Endothelial cell of umbilical vein (primary cell): ENCODE results near the gene HOXA4. TPM values are rescaled to one million over a fixed set of nuclear protein-coding genes. Genes with fewer than 3 reads are reported as not detected.

Experiments
- BruUV-seq: library from RNA; stranded (reverse); fragments of 400-500 nt; replicated peaks from 2 replicates; lab custom pipeline; 2021; lab: Mats Ljungman, UMichigan
- CTCF ChIA-PET: fragments of 300-600, 350-600 bp; sonication (Branson Sonifier 250); formaldehyde crosslinking; loops from one replicate; lab custom pipeline; 2021; ENCODE audit warnings: antibody characterized with exemption, inconsistent platforms; lab: Charles Lee
- POLR2A ChIA-PET: fragments of 300-600, 350-600 bp; sonication (Branson Sonifier 250); formaldehyde crosslinking; loops from one replicate; lab custom pipeline; 2021; ENCODE audit warnings: antibody characterized with exemption, inconsistent platforms; lab: Charles Lee
- DNase-seq: peaks from one replicate; pipeline ENCODE4 v3.0.0-alpha.2; 2011; ENCODE audit warnings: low read depth, low spot score
- FAIRE-seq: peaks from 2 replicates; lab custom pipeline; 2011; peaks lifted over from hg19 to GRCh38; lab: Jason Lieb, UNC
- H2AFZ ChIP-seq: 2 replicates; pipeline ENCODE4 v1.6.0; 2012; ENCODE audit warnings: low read depth, low read length, control low read depth, inconsistent platforms
- H3K27ac ChIP-seq: 2 replicates; pipeline ENCODE4 v1.5.1; 2011; ENCODE audit warnings: low read depth, mild to moderate bottlenecking, control low read depth, low read length, moderate library complexity; ENCODE audit not compliant: insufficient read depth
- H3K27me3 ChIP-seq, 2 experiments: 2 replicates each; pipeline versions ENCODE4 v1.6.0 to v1.6.1; 2011; ENCODE audit warnings: low read length in 2 of 2, mixed read lengths in 1 of 2; ENCODE audit not compliant: control insufficient read depth in 2 of 2, insufficient read depth in 2 of 2
- H3K36me3 ChIP-seq, 2 experiments: 2 replicates in 1 of 2; 3 replicates in 1 of 2; pipeline ENCODE4 v1.5.1; 2011; ENCODE audit warnings: low read length in 2 of 2, mild to moderate bottlenecking in 1 of 2, moderate library complexity in 1 of 2; ENCODE audit not compliant: control insufficient read depth in 2 of 2, insufficient read depth in 2 of 2; ENCODE audit errors: extremely low read depth in 1 of 2
- H3K4me1 ChIP-seq: 3 replicates; pipeline ENCODE4 v1.5.1; 2011; ENCODE audit warnings: mild to moderate bottlenecking, low read length; ENCODE audit not compliant: control insufficient read depth, insufficient read depth; ENCODE audit errors: extremely low read depth
- H3K4me2 ChIP-seq: 2 replicates; pipeline ENCODE4 v1.6.1; 2011; ENCODE audit warnings: low read length, control low read depth, mixed read lengths; ENCODE audit not compliant: insufficient read depth
- H3K4me3 ChIP-seq, 3 experiments: fragments of 200-600 bp in 1 of 3; sonication (generic), shearing (Covaris generic) in 1 of 3; replicated peaks in 1 of 3; 2 replicates each; pipeline ENCODE4 v1.5.1; 2011 to 2016; ENCODE audit warnings: control low read depth in 3 of 3, low read length in 3 of 3, mild to moderate bottlenecking in 2 of 3, inconsistent platforms in 1 of 3, low read depth in 1 of 3, moderate library complexity in 1 of 3; ENCODE audit not compliant: insufficient read depth in 1 of 3
- H3K79me2 ChIP-seq: 2 replicates; pipeline ENCODE4 v1.6.0; 2012; ENCODE audit warnings: low read length, inconsistent platforms; ENCODE audit not compliant: control insufficient read depth, insufficient read depth
- H3K9ac ChIP-seq: replicated peaks from 2 replicates; pipeline ENCODE3; 2011; ENCODE audit warnings: low read length, control low read depth; ENCODE audit not compliant: insufficient read depth; ENCODE audit errors: extremely low read depth
- H3K9me1 ChIP-seq: replicated peaks from 3 replicates; pipeline ENCODE4 v1.6.0; 2011; ENCODE audit warnings: mild to moderate bottlenecking, low read length; ENCODE audit not compliant: control insufficient read depth, insufficient read depth; ENCODE audit errors: extremely low read depth
- H3K9me3 ChIP-seq: replicated peaks from 2 replicates; pipeline ENCODE4 v1.5.1; 2012; ENCODE audit warnings: low read length, inconsistent platforms; ENCODE audit not compliant: control insufficient read depth, insufficient read depth
- H4K20me1 ChIP-seq: replicated peaks from 2 replicates; pipeline ENCODE3; 2011; ENCODE audit warnings: mild to moderate bottlenecking, low read length; ENCODE audit not compliant: control insufficient read depth, insufficient read depth; ENCODE audit errors: extremely low read depth
- EZH2 ChIP-seq: IDR thresholded peaks from 2 replicates; pipeline ENCODE4 v1.6.1; 2012; ENCODE audit warnings: borderline replicate concordance, low read depth, mild to moderate bottlenecking, moderate library complexity, low read length, inconsistent platforms; ENCODE audit not compliant: severe bottlenecking
- FOS ChIP-seq: IDR thresholded peaks from 2 replicates; pipeline ENCODE4 v1.6.1; 2011; ENCODE audit warnings: mild to moderate bottlenecking, low read length, moderate library complexity, borderline replicate concordance; ENCODE audit not compliant: insufficient read depth
- GATA2 ChIP-seq: IDR thresholded peaks from 2 replicates; pipeline ENCODE4 v1.7.0; 2011; ENCODE audit warnings: low read depth, mild to moderate bottlenecking, moderate library complexity, mixed read lengths, low read length; ENCODE audit not compliant: insufficient read length, insufficient read depth
- JUN ChIP-seq: IDR thresholded peaks from 2 replicates; pipeline ENCODE4 v1.6.1; 2011; ENCODE audit warnings: borderline replicate concordance, low read depth; ENCODE audit not compliant: insufficient read length, insufficient read depth
- MYC ChIP-seq: IDR thresholded peaks from one replicate; pipeline ENCODE4 v1.6.1; 2011; ENCODE audit warnings: mild to moderate bottlenecking, low read depth, low read length
- POLR2A ChIP-seq: IDR thresholded peaks from 2 replicates; pipeline ENCODE4 v1.6.1; 2012; ENCODE audit warnings: low read depth, mild to moderate bottlenecking, control low read depth, low read length
- POLR2AphosphoS5 ChIP-seq: IDR thresholded peaks from 2 replicates; pipeline ENCODE4 v1.6.1; 2012; ENCODE audit warnings: low read depth, mild to moderate bottlenecking, control low read depth, low read length, moderate library complexity; ENCODE audit not compliant: insufficient read depth
- dilution Hi-C: fragments of 300-500 bp; cut with MboI; formaldehyde crosslinking; loops from one replicate; pipeline ENCODE4 v1.15.0; 2019; ENCODE audit warnings: low sequenced_read_pairs; ENCODE audit not compliant: extremely low pct_ligation_motif_present
- intact Hi-C: fragments of 100-400 bp; cut with micrococcal nuclease; formaldehyde crosslinking; loops from one replicate; pipeline ENCODE4 v1.10.0; 2022
- polyA plus RNA-seq, 4 experiments: library from polyadenylated mRNA; depleted of rRNA in 3 of 4; stranded (reverse) in 3 of 4; unstranded in 1 of 4; fragments of >200 nt; gene quantifications; 2 replicates each; pipeline versions ENCODE4 v1.2.1 to v1.2.3, GENCODE V29; 2011 to 2012; ENCODE audit warnings: missing spikeins in 1 of 4
- total RNA-seq: library from RNA; stranded (reverse); gene quantifications from 2 replicates; pipeline ENCODE4 v1.2.3, GENCODE V29; 2021
- TF ChIP-seq, protein P1 (sequence below), 2 donors: IDR thresholded peaks; 1 replicate in 1 of 2; 2 replicates in 1 of 2; pipeline ENCODE4 v1.5.1; 2011; ENCODE audit warnings: low read length in 2 of 2, mild to moderate bottlenecking in 2 of 2, moderate library complexity in 2 of 2, control low read depth in 1 of 2, inconsistent platforms in 1 of 2, low read depth in 1 of 2; ENCODE audit not compliant: insufficient read depth in 1 of 2; ENCODE audit errors: extremely low read depth in 1 of 2

The HOXA4 gene
- total and polyA plus RNA-seq, 2 donors (not counting 3 experiments of a cell fraction or from before 2014, with no cell fraction given): 4.9 to 8.1 TPM

DNA sequence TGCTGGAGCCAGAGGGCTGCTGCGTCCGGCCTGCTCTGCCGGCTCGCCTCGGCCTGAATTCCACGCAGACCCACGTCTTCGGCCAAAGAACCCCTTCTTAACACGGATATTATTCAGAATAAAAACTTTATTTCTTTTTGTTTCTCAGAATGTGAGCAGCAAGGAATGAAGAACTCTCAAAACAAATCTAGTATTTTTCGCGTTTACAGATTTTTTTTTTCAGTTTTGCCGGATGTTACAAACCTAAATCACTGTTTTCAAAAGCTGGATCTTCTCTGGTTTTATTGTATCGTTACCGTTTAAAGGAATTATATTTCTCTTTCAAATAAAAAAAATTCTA is 23.7 kb downstream of the HOXA4 start:
- Histone ChIP-seq H3K9me3 (no peaks in the 10 kb centered on the region), H3K79me2 (peaks cover 77% of the 10 kb centered on the region), H2AFZ (no peak overlapping the region), H3K36me3 (peaks cover 0 to 5% of the 10 kb centered on the region in 2 experiments), H3K4me1 (peaks cover 95% of the 10 kb centered on the region), H4K20me1 (no peaks in the 10 kb centered on the region), H3K4me2 (peak overlapping the region; percentile 73), H3K9ac (peak overlapping the region; percentile 69), H3K27me3 (no peaks in the 10 kb centered on the region), H3K4me3 (peak overlapping the region; percentile 6 to 32 (median 32)), H3K27ac (peak overlapping the region; percentile 88), H3K9me1 (no peaks in the 10 kb centered on the region)
- CTCF ChIA-PET: interaction anchor here (0.6 to 5.4 kb wide), 5 partner anchors 8 to 252 kb away, joined by 3 to 70 read pairs (median 12); partner anchors contain the start of gene HOXA1
- intact Hi-C loops (loop anchor here (1.0 to 5.0 kb wide), 2 partner anchors 8 to 905 kb away; partner anchors contain the start of genes CBX3 and HNRNPA2B1), dilution Hi-C loops (no loop called here)
- TF ChIP-seq POLR2AphosphoS5: peak; percentile 4
- TF ChIP-seq FOS: no peak
- POLR2A ChIA-PET: interaction anchor here (1.2 to 1.5 kb wide), 4 partner anchors 11 to 73 kb away, joined by 3 to 5 read pairs (median 4); partner anchors contain the start of gene HOXA4
- no TSS peak for BruUV-seq
- no peak for FAIRE-seq
- DNase-seq: no peak

DNA sequence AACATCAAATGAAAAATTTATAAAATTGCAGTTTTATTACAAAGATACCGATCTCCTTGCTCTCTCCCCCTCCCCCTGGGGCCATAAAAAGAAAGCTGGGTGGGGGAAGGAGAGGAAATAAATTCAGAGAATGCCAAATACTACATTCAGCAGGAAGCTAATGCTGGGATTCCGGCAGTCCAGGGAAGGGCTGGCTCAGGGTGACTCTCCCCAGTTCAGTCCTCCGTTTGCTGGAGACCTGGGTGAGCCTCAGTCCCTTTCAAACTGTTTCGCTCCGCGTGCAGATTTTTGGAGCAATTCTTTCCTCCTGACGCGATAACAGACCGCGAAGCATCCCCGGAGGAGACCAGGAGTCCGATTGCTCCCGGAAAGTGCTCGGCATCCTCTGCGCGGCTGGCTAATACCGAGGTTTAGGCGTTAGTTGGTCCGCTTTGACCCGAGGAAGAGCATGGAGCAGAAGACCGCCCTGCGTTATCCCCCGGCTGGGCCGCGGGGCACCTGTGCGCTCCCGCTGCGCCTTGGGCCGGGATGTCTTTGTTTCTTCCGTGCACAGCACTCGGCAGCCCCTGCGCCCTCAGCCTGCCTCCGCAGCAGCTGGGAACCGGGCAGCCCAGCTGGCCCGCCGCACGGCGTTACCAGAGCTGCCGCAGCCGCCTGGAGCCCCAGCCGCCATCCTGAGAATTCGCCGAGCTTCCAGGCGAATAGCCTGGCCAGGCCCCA is 24.2 kb downstream of the HOXA4 start:
- Histone ChIP-seq H2AFZ (no peak overlapping the region), H3K9me1 (no peaks in the 10 kb centered on the region), H3K4me2 (peak overlapping the region; percentile 73), H3K27me3 (no peaks in the 10 kb centered on the region), H3K9ac (peak overlapping the region; percentile 69), H3K4me3 (peak overlapping the region; percentile 6 to 32 (median 32)), H4K20me1 (no peaks in the 10 kb centered on the region), H3K79me2 (peaks cover 77% of the 10 kb centered on the region), H3K9me3 (no peaks in the 10 kb centered on the region), H3K4me1 (peaks cover 93% of the 10 kb centered on the region), H3K27ac (peak overlapping the region; percentile 88), H3K36me3 (peaks cover 0 to 5% of the 10 kb centered on the region in 2 experiments)
- TF ChIP-seq GATA2 (peak; percentile 88), POLR2A (peak; percentile 27), FOS (no peak), POLR2AphosphoS5 (peak; percentile 8), JUN (no peak), EZH2 (no peak), MYC (no peak)
- TF ChIP-seq, protein P1, sequence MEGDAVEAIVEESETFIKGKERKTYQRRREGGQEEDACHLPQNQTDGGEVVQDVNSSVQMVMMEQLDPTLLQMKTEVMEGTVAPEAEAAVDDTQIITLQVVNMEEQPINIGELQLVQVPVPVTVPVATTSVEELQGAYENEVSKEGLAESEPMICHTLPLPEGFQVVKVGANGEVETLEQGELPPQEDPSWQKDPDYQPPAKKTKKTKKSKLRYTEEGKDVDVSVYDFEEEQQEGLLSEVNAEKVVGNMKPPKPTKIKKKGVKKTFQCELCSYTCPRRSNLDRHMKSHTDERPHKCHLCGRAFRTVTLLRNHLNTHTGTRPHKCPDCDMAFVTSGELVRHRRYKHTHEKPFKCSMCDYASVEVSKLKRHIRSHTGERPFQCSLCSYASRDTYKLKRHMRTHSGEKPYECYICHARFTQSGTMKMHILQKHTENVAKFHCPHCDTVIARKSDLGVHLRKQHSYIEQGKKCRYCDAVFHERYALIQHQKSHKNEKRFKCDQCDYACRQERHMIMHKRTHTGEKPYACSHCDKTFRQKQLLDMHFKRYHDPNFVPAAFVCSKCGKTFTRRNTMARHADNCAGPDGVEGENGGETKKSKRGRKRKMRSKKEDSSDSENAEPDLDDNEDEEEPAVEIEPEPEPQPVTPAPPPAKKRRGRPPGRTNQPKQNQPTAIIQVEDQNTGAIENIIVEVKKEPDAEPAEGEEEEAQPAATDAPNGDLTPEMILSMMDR (IDR thresholded peaks at IDR 0.05; ENCODE audit: extremely low read depth in 1 of 2, insufficient read depth in 1 of 2, low read depth in 1 of 2, low read length in 2 of 2): no peak
- POLR2A ChIA-PET: interaction anchor here (1.2 to 2.1 kb wide), 5 partner anchors 9 to 73 kb away, joined by 3 to 5 read pairs (median 5); partner anchors contain the start of gene HOXA4
- intact Hi-C loops: loop anchor here (1.0 to 5.0 kb wide), 2 partner anchors 9 to 904 kb away; partner anchors contain the start of genes CBX3 and HNRNPA2B1
- DNase-seq (peak; percentile 71), FAIRE-seq (peak; percentile 68)
- CTCF ChIA-PET: interaction anchor here (0.6 to 5.4 kb wide), 11 partner anchors 8 to 737 kb away, joined by 3 to 70 read pairs (median 4); partner anchors contain the start of genes HOXA1 and HOXA7
- dilution Hi-C loops: no loop called here
- BruUV-seq: no TSS peak
